OCI-LY7 (cell line): ENCODE measurements around the gene UBAP2. TPM values are rescaled to one million over a fixed set of nuclear protein-coding genes. Genes with fewer than 3 reads are reported as not detected.

ENCODE experiments used
- BruUV-seq: library from RNA; stranded (reverse); fragments of 400-500 nt; replicated peaks from 2 replicates; lab custom pipeline; 2021; lab: Mats Ljungman, UMichigan
- CTCF ChIA-PET: fragments of 300-600 bp; sonication (Branson Sonifier 250); formaldehyde crosslinking; loops from one replicate; lab custom pipeline; 2022; ENCODE audit warnings: antibody characterized with exemption; ENCODE audit not compliant: unreplicated experiment; lab: Charles Lee
- POLR2A ChIA-PET: fragments of 300-600 bp; sonication (Branson Sonifier 250); formaldehyde crosslinking; loops from one replicate; lab custom pipeline; 2022; ENCODE audit warnings: antibody characterized with exemption; lab: Charles Lee
- DNase-seq: peaks from one replicate; pipeline ENCODE4 v3.0.0-alpha.2; 2015; ENCODE audit warnings: low spot score
- H2AFZ ChIP-seq: fragments of 200-600 bp; sonication (generic), shearing (Covaris generic); 2 replicates; pipeline ENCODE4 v1.6.1; 2014; ENCODE audit warnings: mild to moderate bottlenecking, antibody characterized with exemption, low read length, moderate library complexity
- H3K27ac ChIP-seq: fragments of 200-600 bp; sonication (generic); 2 replicates; pipeline ENCODE4 v1.5.1; 2014; ENCODE audit warnings: mixed run types, low read depth, mild to moderate bottlenecking, moderate library complexity, low read length, inconsistent platforms; ENCODE audit not compliant: poor library complexity, severe bottlenecking
- H3K36me3 ChIP-seq: fragments of 200-600 bp; sonication (generic); 2 replicates; pipeline ENCODE4 v1.6.1; 2014; ENCODE audit warnings: mild to moderate bottlenecking, antibody characterized with exemption, low read length, moderate library complexity, mixed read lengths; ENCODE audit not compliant: insufficient read depth
- H3K4me1 ChIP-seq: fragments of 200-600 bp; sonication (generic); 2 replicates; pipeline ENCODE4 v1.5.1; 2014; ENCODE audit warnings: mild to moderate bottlenecking, low read length; ENCODE audit not compliant: insufficient read depth, poor library complexity, severe bottlenecking
- H3K4me2 ChIP-seq: fragments of 200-600 bp; sonication (generic); 2 replicates; pipeline ENCODE4 v1.6.1; 2014; ENCODE audit warnings: mild to moderate bottlenecking, low read length
- H3K4me3 ChIP-seq: fragments of 200-600 bp; sonication (generic); 2 replicates; pipeline ENCODE4 v1.5.1; 2014; ENCODE audit warnings: mild to moderate bottlenecking, low read depth, low read length; ENCODE audit not compliant: poor library complexity, severe bottlenecking
- H3K79me2 ChIP-seq: fragments of 200-600 bp; sonication (generic); 2 replicates; pipeline ENCODE4 v1.6.1; 2016; ENCODE audit warnings: low read depth, mild to moderate bottlenecking, low read length, moderate library complexity, mixed read lengths; ENCODE audit not compliant: insufficient read depth
- H3K9me2 ChIP-seq: fragments of 200-600 bp; sonication (generic); 2 replicates; pipeline ENCODE4 v1.6.1; 2016; ENCODE audit warnings: mild to moderate bottlenecking, low read length, mixed read lengths; ENCODE audit not compliant: insufficient read depth
- H3K9me3 ChIP-seq: fragments of 200-600 bp; sonication (generic); 2 replicates; pipeline ENCODE4 v1.6.1; 2014; ENCODE audit warnings: mild to moderate bottlenecking, mixed run types, low read length, mixed read lengths
- H4K20me1 ChIP-seq: fragments of 200-600 bp; sonication (generic); 2 replicates; pipeline ENCODE4 v1.6.1; 2014; ENCODE audit warnings: mild to moderate bottlenecking, antibody characterized with exemption, low read length, moderate library complexity, mixed read lengths; ENCODE audit not compliant: insufficient read depth
- EZH2phosphoT487 ChIP-seq: fragments of 200-600 bp; sonication (generic); IDR thresholded peaks from 2 replicates; pipeline ENCODE4 v1.6.1; 2018; ENCODE audit warnings: low read depth, borderline replicate concordance, mild to moderate bottlenecking, mixed run types, antibody characterized with exemption, low read length, moderate library complexity, mixed read lengths
- intact Hi-C: fragments of 100-400 bp; cut with micrococcal nuclease; formaldehyde crosslinking; loops from one replicate; pipeline ENCODE4 v1.10.0; 2022; ENCODE audit not compliant: unreplicated experiment
- total RNA-seq, 2 experiments: library from RNA; depleted of rRNA in 1 of 2; stranded (reverse); fragments of >200 nt in 1 of 2; shearing (Covaris generic) in 1 of 2; gene quantifications; 2 replicates each; pipeline ENCODE4 v1.2.3, GENCODE V29; 2014 to 2022
- TF ChIP-seq, protein P1 (sequence below): fragments of 200-600 bp; sonication (generic); conservative IDR thresholded peaks from 2 replicates; pipeline ENCODE4 v1.5.1; 2014; ENCODE audit warnings: mild to moderate bottlenecking, antibody characterized with exemption, low read length, moderate library complexity, mixed read lengths

UBAP2 gene
- total RNA-seq, 2 experiments from 2014 or later = 28.5 to 63.9 TPM

GRCh38 chr9:33939924-33940874 is 108.5 kb downstream of the UBAP2 start:
- ChIA-PET CTCF (no interaction called here), POLR2A (no interaction called here)
- Histone ChIP-seq H2AFZ (no peak overlapping the region), H3K4me3 (no peak overlapping the region), H3K9me3 (no peaks in the 10 kb centered on the region), H3K36me3 (peaks cover 94% of the 10 kb centered on the region), H3K4me2 (no peak overlapping the region), H3K79me2 (no peaks in the 10 kb centered on the region), H3K27ac (no peak overlapping the region), H4K20me1 (no peaks in the 10 kb centered on the region), H3K9me2 (no peaks in the 10 kb centered on the region), H3K4me1 (no peaks in the 10 kb centered on the region)
- BruUV-seq = no TSS peak
- intact Hi-C loops = no loop called here
- no peak for DNase-seq
- TF ChIP-seq EZH2phosphoT487 = no peak
- TF ChIP-seq, protein P1, sequence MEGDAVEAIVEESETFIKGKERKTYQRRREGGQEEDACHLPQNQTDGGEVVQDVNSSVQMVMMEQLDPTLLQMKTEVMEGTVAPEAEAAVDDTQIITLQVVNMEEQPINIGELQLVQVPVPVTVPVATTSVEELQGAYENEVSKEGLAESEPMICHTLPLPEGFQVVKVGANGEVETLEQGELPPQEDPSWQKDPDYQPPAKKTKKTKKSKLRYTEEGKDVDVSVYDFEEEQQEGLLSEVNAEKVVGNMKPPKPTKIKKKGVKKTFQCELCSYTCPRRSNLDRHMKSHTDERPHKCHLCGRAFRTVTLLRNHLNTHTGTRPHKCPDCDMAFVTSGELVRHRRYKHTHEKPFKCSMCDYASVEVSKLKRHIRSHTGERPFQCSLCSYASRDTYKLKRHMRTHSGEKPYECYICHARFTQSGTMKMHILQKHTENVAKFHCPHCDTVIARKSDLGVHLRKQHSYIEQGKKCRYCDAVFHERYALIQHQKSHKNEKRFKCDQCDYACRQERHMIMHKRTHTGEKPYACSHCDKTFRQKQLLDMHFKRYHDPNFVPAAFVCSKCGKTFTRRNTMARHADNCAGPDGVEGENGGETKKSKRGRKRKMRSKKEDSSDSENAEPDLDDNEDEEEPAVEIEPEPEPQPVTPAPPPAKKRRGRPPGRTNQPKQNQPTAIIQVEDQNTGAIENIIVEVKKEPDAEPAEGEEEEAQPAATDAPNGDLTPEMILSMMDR = no peak

- intact Hi-C loops = no loop called here
- no peak for TF ChIP-seq EZH2phosphoT487
- TF ChIP-seq, protein P1 = no peak
- CTCF ChIA-PET = interaction anchor here (1.1 kb wide), 1 partner anchor 9 kb away, joined by 3 read pairs; no protein-coding TSS in a partner anchor
- BruUV-seq = TSS peak; percentile 47
- peaks cover 96% of the 10 kb centered on the region for H3K36me3 ChIP-seq
- no peak overlapping the region for H3K4me3 ChIP-seq
- no peaks in the 10 kb centered on the region for H3K9me3 ChIP-seq
- H3K79me2 ChIP-seq = no peaks in the 10 kb centered on the region
- H3K4me1 ChIP-seq = no peaks in the 10 kb centered on the region
- H3K4me2 ChIP-seq = no peak overlapping the region
- no peak for DNase-seq
- no peaks in the 10 kb centered on the region for H3K9me2 ChIP-seq
- no peaks in the 10 kb centered on the region for H4K20me1 ChIP-seq
- H2AFZ ChIP-seq = no peak overlapping the region
- POLR2A ChIA-PET = interaction anchor here (0.7 to 1.0 kb wide), 2 partner anchors 9 to 39 kb away, joined by 4 read pairs; no protein-coding TSS in a partner anchor
- H3K27ac ChIP-seq = no peak overlapping the region
Observed at GRCh38 chr9:33934188-33934878, 114.4 kb downstream of the UBAP2 start.
